HT-29 (cell line): ENCODE data around the gene LRP1B. TPM values are rescaled to one million over a fixed set of nuclear protein-coding genes. Genes with fewer than 3 reads are reported as not detected.

Source experiments
- DNase-seq: peaks from one replicate; pipeline ENCODE4 v3.0.0-alpha.2; 2015; ENCODE audit warnings: low spot score
- total RNA-seq: library from RNA; depleted of rRNA; stranded (reverse); fragments of >200 nt; shearing (Covaris generic); gene quantifications from 2 replicates; pipeline ENCODE4 v1.2.3, GENCODE V29; 2014

The LRP1B gene
- total RNA-seq, 1 experiment from 2014 or later: not detected

DNA sequence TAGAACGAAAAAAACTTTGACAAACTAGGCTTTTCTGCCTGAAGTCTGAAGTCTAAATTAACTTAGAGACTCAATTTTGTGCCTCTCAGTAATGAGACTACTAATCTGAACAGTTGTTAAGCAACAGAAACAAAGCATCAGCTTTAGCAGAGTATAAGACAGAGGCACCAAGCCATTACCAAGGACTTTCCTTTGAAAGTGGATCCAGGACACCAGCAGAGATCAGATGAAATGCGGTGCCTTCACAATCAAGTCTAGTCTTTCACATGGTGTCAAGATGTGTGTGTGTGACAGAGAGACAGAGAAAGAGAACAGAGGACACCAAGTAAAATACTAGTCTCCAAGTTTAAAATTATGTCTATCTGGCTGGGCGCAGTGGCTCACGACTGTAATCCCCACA is 1502.9 kb downstream of the LRP1B start:
- DNase-seq: no peak

DNA sequence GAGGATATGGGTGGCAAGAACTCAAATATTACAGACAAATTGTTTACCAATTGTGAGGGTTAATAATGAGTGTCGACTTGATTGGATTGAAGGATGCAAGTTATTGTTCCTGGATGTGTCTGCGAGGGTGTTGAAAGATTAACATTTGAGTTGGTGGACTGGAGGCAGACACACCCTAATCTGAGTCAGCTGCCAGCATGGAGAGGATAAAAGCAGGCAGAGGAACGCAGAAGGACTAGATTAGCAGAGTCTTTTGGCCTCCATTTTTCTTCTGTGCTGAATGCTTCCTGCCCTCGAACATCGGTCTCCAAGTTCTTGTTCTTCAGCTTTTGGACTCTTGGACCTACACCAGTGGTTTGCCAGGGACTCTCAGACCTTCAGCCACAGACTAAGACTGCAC is 1503.7 kb downstream of the LRP1B start:
- DNase-seq: no peak

DNA sequence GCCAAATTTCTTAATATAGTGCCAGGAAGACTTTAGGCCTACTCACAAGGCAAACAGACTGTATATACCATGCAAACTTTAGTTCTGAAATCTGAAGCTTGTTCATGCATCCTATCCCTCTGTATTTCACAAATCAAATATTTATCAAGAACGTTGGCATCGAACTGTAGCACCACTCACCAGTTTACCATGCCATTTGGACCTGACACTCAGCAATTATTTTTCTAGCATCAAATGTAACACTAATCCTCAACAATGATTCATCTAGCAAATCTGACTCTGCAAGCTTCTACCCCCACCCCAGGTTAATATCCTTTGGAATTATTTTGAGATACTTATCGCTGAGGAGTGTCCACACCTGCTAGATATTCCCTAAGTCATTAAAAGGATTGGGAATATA is 1506.6 kb downstream of the LRP1B start:
- no peak for DNase-seq

DNA sequence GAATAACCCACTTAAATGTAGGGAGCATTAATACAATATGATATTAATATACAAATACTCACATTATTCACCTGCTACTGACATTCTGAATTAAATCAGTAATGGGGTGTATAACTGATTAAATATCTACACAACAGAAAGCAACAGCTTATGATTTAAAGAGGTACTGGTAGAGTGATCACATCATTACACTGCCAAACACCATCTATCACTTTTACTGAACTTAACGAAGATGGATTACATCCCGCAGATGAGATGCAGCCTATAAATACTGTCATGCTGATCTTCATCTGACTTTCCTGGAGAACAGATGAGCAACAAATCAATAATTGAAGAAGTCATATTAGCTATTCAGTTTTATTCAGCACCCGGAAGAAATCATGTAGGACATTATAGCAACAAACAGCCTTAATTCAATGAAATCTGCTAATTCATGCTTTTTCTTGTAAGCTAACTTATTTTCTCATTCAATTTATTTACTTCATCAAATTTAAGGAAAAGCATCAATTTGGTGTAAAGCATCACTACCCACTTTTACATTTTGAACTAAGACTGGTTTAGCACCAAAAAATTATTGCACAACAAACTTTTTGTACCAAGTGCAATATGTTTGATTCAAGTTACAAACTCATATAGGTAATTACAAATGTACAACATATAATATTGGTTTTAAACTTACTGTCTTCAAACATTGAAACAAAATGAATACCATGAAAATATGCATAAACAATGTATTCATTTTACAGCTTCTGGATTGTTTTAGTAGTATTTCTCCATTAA is 1509.0 kb downstream of the LRP1B start:
- no peak for DNase-seq

DNA sequence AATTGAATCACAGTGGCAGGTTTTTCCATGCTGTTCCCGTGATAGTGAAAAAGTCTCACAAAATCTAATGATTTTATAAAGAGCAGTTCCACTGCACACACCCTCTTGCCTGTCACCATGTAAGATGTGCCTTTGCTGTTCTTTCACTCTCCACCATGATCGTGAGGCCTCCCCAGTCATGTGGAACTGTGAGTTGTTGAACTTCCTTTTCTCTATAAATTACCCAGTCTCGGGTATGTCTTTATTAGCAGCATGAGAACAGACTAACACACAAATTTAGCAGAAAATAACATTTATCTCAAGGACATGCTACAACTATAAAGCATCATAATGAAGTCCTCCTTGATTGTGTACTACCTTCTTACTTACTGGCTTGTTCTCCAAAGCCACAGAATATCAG is 1526.0 kb downstream of the LRP1B start:
- DNase-seq: no peak

DNA sequence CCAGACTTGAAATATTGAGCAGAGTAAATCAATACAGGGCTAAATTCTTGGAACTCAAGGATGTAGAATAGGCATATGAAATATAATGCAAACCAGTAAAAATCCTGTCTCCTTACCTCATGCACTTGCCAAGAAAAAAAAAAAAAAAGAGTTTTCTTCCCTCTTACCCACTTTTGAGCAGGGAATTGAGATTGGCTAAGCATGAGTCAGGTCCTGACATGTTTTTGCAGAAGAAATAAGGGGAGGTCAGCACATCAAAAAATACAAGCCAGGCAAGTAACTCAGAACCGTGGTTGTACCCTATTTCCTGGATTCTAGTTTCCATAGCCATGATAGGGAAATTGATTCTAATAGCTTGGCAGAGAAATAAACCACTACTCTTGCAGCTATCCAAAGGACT is 1526.7 kb downstream of the LRP1B start:
- DNase-seq: no peak

DNA sequence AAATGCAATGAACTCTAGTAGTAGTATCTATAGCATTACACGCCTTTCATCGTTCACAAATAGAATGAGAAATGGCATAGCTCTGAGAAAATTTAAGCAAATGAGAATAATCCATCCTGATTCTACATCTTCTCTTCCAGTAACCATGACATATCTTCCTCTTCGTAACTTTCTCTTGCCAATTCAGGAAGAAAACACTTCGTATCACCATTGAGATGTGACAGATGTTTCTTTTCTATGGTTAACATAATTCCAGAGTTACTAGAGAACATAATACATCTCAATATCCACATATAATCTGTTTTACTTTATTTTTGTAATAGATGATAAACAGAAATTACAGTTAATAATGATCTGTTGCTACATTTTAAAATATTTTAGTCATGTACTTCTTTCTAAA is 1527.4 kb downstream of the LRP1B start:
- DNase-seq: no peak

DNA sequence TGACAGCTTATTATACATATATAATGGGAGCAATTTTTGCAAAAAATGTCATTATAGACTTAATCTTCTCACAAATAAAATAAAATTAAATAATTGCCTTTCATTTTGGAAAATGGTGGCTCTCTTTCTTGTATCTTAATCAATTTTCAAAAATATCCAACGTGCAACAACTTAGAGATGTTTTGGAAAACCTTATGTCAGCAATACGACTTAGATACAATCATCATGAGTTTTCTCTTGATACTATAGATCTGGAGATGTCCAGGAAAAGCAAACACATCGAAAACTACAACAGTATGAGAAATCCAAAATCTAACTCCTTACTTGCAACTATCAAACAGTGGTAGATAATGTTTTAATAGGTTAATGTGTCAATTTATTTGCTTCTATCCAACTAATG is 1529.0 kb downstream of the LRP1B start:
- no peak for DNase-seq

DNA sequence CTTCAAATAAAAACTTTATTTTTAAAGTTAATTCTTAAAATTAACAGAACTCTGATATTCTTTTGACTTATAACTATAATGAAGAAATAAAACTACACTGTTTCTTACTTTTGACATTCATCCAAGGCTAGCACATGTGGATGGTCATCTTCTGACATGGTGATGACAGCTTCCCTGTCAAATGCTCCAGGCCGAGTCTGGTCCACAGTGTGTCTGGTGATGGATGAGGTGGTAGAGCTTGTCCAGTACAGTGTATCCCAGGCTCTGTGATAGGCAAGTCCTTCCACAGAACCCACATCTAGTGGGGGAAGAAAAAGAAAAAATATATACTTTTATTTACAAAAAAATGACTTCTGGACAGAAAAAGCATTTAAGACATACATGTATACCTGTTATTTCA is 1529.5 kb downstream of the LRP1B start:
- no peak for DNase-seq

DNA sequence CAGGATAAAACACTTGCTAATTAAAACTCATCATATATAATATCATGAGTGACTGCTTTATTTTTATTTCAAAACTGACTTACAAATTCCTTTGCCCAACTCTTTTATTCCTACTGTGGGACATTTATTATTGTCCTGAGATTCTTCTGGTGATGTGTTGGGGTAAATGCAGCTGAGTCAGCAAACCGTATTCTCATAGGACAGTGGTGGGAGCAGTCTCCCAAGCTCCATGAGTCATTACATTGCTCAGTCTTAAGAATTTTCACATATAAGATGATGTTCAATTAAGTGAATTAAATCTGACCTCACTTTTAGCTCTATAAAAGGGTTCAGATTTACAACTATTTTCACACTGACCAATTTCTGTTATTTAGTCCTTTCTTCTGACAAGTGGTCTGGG is 1530.7 kb downstream of the LRP1B start:
- DNase-seq: no peak

DNA sequence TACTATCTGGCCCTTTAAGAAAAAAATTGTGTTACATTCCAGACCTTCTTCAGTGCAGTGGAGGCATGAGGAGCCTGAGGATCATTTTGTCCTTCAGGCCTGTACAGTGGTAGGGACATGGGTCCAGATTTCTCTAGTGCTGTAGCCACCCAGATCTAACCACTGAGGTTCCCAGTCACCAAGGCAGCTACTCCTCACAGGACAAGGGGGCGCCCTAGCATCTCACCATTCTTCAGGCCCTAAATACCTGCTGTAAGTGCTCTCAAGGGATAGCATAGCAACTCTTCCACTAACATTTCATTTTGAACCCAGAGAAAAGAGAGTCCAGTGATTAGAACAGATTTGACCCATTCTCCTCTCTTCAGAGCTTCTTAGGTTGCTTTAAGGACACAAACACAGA is 1533.0 kb downstream of the LRP1B start:
- DNase-seq: no peak

DNA sequence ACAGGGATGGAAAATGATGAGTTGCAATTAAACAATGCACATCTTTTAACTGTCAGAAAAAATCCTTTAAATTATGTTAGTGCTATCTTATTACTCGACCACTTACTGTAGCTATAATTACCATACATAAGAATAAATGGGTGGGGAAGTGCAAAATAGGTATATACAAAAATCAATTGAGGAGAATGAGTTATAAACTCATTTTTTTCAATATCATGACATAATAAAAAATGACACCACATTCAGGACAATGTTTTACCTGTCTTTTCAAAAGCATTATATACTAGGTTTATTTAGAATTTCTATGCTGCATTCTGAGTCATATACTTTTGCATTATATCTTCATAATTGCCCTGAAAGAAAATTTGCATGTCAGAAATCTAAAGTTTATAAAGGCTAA is 1533.6 kb downstream of the LRP1B start:
- DNase-seq: no peak

DNA sequence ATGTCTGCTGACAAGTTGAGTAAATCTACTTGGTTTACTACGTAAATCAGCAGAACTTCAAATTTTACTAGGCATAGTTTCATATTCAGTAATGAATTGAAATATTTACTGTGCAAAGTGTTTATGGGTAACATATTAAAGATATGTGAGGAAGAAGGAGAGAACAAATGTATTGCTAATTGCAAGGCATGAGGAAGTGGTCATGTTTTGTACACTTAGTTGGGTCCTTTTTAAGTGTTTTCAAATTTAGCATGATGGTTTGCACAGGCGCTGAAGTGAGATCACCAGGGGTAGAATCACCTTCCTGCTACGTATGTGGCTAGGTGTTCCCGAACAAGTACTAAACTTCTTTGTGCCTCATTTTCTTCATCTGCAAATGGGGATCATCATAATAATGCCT is 1534.4 kb downstream of the LRP1B start:
- DNase-seq: no peak

DNA sequence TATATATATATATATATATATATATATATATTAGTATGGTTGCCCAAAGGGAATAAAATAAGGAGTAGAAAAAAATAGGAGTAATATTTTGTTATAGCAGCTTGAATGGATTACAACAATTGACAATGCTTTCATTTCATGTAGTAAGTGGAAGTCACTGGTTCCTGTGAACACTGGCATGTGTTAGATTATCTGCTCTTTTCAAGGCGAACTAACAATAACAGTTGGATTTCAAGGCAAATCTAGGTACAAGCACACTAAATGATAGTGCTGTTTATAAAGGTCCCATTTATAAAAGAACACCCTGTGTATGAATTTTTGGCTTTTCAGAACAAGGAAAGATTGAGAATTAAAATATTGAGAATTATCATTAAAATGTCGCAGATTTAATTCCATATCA is 1535.7 kb downstream of the LRP1B start:
- no peak for DNase-seq

DNA sequence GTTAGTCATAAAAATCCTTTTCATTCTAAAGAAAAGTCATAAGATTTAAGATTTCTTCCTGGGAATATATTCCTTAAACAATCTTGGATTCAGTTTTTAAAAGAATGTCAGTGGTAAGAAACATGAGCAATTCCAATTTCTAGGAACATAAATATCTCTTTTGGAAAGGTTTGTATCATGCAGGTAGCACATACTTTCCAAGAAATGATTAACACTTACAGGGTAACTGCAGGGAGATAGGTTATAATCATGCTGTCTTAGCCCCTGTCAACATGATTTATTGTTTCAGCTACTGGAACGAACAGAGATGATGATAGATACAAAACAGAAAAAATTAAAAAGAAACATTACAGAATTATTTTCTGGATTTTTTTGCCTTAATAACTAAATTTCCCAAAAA is 1537.7 kb downstream of the LRP1B start:
- no peak for DNase-seq

DNA sequence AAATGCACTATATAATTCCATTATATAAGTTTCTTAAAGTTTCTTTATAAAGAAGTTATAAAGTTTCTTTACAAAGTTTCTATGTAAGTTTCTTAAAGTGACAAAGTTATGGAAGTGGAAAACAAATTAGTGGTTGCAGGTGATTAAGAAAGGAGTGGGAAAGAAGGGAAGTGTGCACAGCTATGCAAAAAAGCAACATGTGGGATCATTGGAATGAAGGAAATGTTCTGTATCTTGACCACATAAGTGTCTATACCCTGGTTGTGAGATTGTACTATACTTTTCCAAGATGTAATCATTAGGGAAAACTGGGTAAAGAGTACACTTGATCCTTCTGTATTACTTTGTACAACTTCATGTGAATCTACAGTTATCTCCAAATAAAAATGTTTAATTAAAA is 1541.1 kb downstream of the LRP1B start:
- no peak for DNase-seq

DNA sequence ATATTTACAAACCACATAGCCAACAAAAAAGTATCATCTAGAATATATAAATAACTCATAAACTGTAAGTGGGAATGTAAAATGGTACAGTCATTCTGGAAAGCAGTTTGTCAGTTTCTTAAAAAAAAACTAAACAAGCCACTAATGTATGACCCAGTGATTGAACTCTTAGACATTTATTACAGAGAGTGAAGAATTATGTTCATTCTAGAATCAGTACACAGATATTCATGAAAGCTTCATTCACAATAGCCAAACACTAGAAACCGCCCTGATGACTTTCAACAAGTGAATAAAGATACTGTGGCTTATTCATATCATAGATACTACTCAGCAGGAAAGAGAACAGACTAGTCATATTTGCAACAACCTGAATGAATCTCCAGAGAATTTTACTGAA is 1541.5 kb downstream of the LRP1B start:
- DNase-seq: no peak

DNA sequence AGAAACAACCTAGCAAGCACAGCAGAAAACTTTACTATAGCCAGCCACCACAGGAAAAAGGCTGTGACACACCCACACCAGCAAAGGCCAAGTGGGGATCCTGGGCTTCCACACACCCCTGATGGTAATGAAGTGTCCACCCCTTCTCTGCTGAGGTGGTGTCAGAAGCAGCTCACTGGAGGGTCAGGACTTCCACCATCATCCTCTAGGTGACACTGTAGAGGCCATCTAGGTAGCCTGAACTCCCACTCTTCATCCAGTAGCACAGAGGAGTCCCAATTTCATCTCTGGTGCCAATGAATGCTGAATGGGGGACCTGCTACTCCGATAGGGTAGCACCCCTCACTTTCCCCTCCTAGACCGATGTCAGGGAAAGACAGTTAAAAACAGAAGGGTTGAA is 1544.4 kb downstream of the LRP1B start:
- peak; percentile 46 for DNase-seq

DNA sequence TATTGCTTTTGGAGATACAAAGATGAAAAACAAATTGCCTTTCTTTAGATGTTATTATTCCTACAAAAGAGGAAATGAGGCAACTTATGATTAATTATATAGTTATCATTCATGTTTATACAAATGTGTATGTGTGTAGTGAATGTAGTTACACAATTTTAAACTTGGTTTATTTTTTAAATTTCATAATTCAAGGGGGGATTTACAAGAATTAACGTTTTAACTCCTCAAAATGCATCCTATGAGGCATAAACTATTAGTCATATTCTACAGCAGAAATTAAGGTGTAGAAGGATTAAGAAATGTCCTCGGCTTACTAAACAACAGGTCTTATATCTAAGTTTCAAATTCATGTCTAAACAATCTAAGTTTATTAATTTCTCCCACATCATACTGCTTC is 1545.8 kb downstream of the LRP1B start:
- no peak for DNase-seq

DNA sequence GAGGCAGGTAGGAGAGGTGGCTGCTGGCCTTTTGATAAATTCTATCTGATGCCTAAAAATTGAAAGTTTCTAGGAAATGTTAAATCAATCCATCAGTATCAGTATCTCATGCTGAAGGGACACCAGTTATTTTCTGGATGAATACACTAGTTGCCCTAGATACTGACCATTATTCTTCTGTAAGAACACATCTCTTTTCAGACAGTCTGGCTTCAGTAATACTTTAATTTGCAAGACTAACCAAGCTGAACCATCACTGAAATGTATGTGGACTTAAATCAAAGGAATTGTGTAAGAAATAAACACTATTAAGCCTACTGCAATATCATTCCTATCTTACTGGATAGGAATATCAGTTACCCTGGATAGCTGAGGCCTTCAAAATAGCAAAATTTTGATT is 1546.3 kb downstream of the LRP1B start:
- no peak for DNase-seq

DNA sequence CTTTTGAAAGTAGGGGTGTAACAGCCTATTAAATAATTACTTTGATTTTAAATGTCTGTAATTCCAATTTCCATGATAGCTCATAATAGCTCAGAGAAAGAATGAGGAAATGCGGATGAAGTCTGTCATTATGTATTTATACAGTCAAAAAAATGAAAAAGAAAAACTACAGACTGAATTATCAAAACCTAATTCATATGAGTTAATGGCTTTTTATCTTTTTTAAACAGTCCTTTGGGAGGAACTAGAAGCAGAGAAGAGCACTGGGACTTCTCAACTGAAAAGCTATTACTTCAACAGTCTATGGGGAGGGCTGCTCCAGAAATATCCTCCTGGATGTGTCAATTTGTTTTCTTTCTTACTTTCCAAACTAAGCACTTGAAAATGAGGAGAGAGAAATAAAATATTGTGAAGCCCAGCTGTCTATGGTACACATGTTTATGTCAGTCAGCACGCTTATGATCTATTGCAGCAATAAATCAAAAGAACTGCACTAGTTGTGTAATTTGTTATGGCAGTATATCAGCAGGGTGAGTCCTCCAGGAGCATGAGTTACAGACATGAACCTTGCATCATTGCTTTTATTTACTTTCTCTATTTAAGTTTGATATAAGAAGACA is 1550.2 kb downstream of the LRP1B start:
- DNase-seq: no peak

DNA sequence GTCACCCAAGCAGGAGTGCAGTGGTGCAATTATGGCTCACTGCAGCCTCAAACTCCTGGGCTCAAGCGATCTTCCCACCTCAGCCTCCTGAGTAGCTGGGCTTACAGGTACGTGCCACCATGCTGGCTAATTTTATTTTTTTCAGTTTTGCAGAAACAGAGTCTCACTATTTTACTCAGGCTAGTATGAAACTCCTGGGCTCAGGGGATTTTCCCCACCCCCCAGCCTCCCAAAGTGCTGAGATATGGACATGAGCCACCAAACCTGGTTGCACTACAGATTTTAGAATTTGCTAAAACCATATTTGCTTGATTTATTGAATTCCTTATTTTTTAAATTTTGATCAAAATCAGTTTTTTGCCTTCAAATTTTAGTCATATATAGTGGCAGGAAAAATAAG is 1553.4 kb downstream of the LRP1B start:
- DNase-seq: no peak

DNA sequence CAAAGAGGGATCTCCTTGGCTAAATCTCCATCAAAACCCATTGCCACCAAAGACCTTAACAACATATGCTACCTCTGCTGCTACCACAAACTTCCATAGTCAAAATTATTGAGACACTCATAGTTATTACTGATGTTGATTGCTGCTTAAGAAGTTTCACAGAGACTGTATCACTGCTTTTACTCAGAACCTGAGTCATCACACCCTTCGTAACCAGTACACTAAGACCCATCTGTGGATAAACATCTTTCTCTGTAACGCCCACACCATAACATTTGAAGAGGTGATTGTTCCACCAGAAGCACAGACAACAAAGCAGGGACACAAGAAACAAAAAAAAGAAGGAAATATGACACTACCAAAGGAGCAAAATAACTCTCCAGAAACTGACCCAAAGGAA is 1563.1 kb downstream of the LRP1B start:
- DNase-seq: no peak

DNA sequence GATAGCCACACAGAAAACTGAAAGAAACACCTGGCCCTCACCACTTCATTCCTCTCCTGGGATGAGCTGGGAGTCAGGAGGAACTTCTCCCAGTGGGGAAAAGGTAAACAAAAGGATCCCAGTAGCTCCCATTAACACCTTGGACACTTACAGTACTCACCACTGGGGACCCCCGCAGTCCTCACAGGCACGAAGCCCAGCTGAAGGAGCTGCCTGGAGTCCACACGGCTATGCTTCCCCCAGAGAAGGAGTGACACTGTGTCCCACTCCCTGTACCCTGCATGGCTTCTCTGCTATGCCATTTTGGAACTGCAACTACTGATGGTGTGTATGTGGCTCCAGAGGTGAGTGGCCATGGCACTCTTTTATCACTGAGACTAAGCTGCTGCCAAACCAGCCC is 1565.1 kb downstream of the LRP1B start:
- DNase-seq: no peak
